HG02763 (cell line): ENCODE results near the gene TULP4.
"Not testable (repeated sequence)": the region's sequence is repeated elsewhere in the genome, so short reads cannot be mapped to it uniquely, and the experiment has no call there.

Experiments used
- ATAC-seq: cut with Tn5 transposase; IDR thresholded peaks from one replicate; pipeline ENCODE4 v1.9.1; 2021; ENCODE audit warnings: mild to moderate bottlenecking, moderate library complexity; ENCODE audit not compliant: unreplicated experiment

The TULP4 gene

GRCh38 chr6:158521759-158522158, 209.5 kb downstream of the TULP4 start:
- ATAC-seq: no peak

DNA sequence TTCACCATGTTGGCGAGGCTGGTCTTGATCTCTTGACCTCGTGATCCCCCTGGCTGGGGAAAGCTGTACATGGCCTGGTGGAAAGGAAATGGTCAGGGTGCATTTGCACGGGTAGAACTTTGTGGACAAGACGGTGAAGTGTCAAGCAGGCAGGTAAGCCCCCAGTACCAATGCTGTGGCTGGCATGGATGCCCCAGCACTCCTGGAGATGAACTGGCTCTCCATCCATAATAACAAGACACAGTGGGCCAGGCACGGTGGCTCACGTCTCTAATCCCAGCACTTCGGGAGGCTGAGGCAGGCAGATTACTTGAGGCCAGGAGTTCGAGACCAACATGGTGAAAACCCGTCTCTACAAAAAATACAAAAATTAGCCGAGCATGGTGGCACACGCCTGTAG, 210.4 kb downstream of the TULP4 start:
- ATAC-seq: no peak

DNA sequence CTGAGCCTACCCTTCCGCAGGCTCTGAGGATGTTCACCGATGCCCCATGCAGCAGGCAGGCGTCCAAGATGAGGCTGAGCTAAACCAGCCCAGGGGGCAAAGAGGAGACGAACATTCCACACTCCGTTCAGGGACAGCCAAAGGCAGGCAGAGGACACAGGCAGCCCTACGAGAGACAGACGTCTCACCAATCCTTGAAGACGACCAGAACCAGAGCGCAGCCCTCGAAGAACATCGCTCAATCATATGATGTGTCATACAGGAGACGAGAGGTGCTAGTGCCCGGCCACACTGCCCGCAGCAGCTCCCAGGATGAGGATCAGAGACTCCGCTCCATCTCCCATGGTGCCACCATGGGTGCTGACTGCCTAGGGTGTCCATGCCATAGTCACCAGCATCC, 212.0 kb downstream of the TULP4 start:
- no peak for ATAC-seq

DNA sequence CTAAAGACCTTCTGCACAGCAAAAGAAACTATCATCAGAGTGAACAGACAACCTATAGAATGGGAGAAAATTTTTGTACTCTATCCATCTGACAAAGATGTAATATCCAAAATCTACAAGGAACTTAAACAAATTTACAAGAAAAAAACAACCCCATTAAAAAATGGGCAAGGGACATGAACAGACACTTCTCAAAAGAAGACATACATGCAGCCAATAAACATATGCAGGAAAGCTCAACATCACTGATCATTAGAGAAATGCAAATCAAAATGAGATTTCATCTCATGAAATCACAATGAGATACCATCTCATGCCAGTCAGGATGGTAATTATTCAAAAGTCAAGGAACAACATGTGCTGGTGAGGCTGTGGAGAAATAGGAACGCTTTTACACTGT, 215.6 kb downstream of the TULP4 start:
- not testable (repeated sequence) for ATAC-seq

DNA sequence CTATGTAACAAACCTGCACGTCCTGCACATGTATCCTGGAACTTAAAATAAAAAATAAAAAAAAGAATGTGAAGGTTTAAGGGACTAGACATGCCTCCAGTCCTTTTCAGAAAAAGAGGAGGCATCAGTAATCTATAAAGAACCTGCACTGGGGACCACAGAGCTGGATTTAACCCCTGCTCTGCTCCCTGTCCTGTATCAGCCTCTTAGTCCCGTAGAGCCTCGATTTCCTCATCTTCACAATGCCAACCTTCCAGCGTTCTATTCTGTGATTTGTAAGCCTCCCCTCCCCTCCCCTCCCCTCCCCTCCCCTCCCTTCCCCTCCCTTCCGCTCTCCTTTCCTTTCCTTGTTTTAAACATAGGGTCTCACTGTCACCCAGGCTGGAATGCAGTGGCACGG, 216.6 kb downstream of the TULP4 start:
- ATAC-seq: no peak

DNA sequence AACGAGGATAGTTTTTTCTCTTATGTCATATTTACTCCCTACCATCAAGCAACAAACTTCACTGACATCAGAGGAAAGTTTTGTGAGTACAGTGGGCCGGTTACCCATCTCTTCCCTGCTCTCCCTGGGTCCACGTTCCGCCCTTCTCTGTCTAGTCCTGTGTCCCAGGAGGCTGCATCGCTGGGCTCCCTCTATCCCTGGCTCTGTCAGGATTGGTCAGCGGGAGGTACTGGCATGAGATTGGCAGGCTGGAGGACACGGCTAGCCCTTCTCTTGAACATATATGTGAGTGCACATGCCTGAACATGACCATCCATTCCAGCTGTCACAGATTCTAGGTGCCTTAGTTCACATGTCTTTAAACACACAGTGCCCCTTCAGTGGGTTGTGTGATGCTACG, 217.4 kb downstream of the TULP4 start:
- no peak for ATAC-seq

DNA sequence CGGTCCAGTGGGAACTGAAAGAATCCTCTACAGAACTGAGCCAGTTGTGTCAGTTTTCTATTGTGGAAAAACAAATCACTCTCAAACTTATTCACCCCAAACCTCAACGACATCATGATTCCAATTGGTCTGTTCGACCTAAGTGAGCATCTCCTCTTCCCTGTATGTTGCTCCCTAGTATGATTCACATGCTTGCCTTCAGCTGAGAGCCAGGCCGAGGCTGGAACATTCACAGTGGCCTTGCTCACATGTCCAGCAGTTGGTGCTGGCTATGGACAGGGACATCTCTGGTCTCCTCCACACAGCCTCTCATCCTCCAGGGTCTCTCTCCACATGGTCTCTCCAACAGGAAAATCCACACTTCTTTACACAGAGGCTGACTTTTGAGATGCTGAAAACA, 219.3 kb downstream of the TULP4 start:
- ATAC-seq: no peak

GRCh38 chr6:158531970-158532369, 219.7 kb downstream of the TULP4 start:
- no peak for ATAC-seq

DNA sequence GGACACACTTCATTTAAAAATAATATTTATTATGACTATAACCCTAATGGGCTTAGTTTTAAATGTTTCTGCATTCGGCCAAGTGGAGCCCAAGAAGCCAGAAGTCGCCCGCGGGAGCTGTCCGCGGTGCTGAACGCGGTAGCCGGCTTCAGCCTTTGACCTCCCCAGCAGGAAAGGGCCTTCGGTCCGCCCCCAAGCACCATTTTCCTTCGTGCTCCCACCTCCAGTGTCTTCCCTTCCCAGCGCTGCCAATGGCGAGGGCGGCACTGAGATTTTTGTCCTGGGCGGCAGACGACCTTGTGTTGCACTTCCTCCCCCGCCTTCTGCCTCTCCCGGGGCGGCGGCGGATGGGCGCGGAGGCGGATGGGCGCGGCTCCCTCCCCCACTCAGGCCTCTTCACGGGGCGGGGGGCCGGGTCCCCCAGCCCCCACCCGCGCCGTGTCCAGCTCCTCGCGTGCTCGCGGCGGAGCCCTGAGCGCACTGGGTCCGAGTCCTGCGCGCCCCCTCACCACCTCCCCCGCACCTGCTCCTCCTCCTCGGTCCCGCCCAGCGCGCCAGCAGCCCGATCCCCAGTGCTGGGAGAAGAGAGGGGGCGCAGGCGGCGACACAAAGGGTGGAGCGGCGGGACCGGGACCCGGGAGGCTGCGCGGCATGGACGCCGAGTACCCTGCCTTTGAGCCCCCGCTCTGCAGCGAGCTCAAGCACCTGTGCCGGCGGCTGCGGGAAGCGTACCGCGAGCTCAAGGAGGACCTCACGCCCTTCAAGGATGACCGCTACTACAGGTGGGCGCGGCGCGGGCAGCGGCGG, 224.0 kb downstream of the TULP4 start:
- ATAC-seq: no peak

DNA sequence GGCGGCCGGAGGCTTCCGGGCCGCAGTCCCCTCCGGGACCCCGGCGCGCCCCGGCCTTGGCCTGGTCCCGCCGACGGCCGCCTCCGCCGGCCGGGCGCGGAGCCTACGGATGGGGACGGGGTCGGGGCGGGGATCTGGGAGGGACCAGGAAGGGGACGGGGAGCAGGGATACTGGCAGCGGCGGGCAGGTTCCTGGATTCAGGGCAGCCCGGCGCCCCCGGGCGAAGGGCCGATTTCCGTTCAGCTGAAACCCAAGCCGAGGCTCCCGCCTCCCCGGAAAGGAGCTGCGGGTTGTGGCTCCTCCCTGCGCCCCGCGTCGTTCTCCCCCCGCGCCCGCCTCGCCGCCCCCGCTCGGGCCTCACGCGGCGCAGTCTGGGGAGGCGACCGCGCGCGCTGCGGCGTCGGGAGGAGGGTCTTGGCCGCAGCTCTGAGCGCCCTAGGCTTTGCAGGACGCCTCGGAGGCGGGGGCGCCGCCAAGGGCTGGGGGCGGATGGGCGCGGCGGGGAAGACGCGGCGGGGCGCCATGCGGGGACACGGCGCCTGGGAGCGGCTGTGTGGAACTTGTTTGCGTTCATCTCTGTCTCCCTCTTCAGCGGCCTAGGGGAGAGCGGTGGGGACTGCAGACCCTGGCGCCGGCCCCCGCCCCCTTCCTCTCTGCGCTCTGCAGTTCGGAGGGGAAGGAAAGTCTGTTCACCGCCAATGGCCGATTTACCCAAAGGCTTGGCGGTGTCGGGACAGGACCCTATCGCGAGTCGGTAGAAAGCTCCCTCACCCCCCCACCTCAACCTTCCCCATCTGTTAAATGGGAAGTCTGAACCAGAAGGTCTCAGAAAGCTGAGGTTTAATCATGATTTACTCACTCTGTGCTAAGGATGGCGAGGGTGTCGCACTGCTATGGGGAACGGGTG, 224.9 kb downstream of the TULP4 start:
- no peak for ATAC-seq

DNA sequence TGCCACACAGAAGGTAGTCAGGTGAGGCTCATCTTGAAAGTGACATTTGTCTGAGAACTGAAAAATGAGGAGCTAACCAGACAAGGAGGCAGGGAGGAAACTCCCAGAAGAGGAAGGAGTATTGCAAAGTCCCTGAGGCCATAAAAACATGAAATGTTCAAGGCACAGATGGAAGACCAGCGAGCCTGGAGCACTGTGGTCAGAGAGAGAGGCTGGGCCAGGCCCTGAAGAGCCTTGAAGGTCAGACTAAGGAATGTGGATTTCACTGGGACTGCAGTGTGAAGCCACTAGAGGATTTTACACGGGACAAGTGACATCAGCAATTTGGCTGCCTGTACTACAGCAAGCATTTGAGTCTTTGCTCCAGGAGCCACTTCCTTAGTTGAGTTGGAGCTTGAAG, 226.5 kb downstream of the TULP4 start:
- no peak for ATAC-seq

- no peak for ATAC-seq
Observed at GRCh38 chr6:158539413-158539812, 227.1 kb downstream of the TULP4 start.

DNA sequence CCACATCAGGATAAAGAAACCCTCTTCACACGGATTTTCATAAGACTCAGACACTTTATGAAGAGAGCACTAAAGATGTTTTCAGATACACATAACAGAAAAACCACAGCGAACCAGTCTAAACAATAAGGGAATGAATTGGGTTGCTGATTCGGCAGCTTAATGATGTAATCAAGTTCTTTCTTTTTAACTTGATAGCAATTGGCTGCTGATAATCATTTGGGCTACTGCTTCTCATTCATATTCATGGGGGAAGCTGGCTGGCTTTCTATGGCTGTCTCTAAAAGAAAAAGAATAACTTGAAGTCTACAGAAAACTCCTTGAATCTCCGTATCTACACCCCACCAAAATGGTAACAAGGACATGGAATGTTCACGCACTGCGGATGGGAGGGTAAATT, 227.6 kb downstream of the TULP4 start:
- no peak for ATAC-seq

DNA sequence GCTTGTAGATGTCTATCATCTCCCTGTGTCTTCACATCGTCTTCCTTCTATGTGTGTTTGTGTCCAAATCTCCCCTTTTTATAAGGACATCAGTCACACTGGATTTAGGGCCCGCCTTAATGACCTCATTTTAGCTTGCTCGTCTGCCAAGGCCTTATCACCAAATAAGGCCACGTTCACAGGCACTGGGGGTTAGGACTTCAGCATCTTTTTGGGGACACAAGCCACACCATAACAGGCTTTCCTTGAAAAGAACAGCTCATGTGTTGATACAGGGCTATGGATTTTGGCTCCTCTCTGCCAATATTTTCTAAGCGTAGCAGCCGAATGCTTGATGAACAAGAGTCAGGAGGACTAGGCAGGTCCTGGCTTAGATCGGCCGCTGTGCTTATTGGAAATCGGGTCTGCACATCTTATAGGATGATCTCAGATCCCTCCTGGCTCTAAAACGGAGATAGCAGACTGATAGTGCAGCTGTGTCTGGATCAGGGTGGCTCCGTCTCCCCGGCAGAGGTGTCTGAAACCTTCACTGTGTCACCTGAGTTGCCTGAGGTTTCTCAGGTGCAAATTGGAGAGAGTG, 231.4 kb downstream of the TULP4 start:
- no peak for ATAC-seq

- no peak for ATAC-seq
Observed at GRCh38 chr6:158544428-158544827, 232.2 kb downstream of the TULP4 start.

GRCh38 chr6:158545043-158545966, 233.0 kb downstream of the TULP4 start:
- ATAC-seq: no peak

DNA sequence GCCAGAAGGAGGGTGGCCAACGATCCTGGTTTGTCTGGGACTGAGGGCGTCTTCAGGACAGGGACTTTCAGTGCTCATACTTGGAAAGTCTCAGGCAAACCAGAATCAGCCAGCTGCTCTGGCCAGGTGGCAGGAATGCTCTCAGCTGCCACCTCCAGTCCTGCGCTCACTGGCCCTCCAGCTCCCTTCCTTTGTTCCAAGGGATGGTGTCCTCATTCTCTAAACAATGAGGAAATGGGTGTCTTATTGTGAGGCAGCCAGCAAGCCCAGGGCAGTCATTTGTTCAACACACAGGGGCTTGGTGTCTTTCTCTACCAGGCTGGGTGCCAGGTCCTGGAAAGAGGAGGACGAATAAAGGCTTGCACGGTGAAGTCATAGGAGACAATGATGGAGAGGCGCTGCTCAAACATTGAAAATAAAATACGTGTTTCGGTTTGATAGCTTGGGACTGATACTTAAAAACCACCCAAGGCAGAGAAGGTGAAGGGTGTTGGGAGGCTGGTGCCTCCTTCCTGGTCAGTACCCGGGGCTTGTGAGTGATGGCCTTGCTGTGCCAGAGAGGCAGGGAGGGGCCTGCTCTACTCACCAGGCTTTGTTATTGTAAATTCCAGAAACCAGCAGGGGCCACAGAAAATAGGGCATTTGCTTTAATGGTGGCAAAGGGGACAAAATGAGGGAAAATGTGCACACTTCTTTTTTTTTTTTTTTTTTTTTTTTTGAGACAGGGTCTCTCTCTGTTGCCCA, 236.3 kb downstream of the TULP4 start:
- ATAC-seq: no peak

GRCh38 chr6:158552055-158552795, 240.0 kb downstream of the TULP4 start:
- ATAC-seq: no peak

GRCh38 chr6:158552796-158553138, 240.5 kb downstream of the TULP4 start:
- no peak for ATAC-seq
